GM18861 (cell line): ENCODE results near the gene EMCN.

Source experiments
- ATAC-seq: cut with Tn5 transposase; IDR thresholded peaks from one replicate; pipeline ENCODE4 v1.9.1; 2021; ENCODE audit not compliant: unreplicated experiment

EMCN gene

DNA sequence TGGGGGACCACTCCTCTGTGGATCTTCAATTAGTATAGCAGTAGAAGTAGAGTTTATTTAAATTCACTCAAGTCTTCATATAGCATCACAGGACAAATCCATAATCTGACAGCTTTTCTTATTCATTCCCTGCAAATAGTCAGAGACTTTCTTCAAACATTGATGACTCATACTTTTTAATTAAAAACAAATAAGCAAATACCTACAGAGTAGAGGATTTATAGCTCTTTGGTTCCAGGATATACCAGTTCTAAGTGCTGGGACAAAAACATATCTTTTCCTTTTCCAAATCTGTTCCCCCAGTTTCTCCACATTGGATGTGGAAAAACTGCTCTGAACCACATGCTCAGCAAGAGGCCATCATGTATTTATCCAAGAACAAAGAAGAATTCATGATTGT, 24.1 kb downstream of the EMCN start:
- no peak for ATAC-seq

DNA sequence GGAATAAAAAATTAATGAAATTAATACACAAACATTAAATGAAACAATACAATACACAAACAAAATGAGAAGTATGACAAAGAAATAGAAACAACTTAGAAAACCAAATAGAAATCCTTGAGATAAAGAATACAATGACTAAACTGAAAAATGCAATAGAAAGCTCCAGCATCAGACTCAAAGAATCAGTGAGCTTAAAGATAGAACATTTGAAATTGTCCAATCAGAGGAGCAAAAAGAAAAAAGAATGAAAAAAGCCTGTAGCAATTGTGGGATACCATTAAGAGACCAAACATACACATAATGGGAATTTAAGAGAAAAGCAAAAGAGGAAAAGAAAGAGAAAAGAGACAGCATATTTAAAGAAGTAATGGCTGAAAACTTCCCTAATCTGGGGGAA, 25.7 kb downstream of the EMCN start:
- ATAC-seq: no peak

DNA sequence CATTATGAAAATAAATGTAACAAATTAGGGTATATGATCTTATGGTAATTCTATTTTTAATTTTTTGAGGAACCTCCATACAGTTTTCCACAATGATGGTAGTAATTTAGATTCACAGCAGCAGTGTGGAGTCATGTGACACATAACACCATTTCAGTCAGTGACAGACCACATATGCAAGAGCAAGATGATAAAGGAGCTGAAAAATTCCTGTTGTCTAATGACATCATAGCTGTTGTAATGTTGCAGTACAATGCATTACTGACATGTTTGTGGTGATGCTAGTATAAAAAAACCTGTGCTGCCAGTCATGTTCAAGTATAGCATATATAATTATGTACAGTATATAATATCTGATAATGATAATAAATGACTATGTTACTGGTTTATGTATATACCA, 28.5 kb downstream of the EMCN start:
- no peak for ATAC-seq

DNA sequence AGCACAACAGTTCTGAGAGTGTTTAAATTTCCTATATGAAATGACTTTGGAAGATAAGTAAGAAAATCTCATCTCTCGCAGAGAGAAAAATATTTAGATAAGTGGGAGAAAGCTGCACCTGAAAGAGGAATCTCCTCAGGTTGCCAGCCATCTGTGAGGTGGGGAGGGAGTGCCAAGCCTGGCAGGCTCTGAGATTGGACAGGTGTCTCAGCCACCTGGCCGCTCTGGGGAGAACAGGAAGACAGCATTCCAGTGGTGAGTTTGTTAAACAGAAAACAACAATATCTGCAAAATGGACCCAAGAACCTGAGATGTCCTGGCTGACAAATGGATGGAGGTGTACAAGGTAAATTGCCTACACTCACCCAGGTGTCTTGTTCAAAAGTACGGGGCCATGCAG, 31.3 kb downstream of the EMCN start:
- no peak for ATAC-seq

DNA sequence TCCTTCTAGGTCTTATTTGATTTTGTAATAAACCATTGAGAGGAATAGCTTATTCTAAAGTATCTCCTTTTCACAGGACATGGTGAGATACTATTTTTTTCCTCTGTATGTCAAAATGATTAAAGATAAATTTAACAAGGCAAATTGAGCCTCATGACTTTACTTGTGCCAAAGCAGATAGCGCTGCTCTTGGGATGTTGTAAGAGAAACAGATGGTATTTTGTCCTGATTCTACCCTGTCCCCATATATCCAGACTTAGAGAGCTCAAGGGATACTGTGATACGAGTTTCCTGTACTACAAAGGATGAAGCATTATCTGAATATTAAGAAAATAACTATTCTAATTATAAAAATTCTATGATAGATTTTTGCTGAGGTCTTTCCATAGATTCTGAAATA, 34.0 kb downstream of the EMCN start:
- ATAC-seq: no peak

DNA sequence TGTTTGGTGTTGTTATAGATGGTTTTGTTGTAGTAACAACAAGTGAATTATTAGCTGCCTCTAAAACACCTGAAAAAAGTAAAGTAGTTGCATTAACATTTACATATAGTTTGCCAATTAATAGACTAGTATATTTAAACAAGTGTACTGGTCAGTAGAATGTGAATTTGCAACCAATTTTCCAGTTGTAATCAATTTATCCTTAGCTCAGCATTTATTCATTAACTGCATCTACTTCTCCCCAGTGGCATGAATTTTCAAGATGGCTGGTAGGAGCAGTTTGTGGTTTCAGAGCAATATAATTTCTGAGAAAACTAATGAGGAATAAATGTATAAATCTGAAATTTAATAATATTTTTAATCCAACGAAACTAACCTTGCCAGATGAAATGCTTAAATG, 37.9 kb downstream of the EMCN start:
- ATAC-seq: no peak

DNA sequence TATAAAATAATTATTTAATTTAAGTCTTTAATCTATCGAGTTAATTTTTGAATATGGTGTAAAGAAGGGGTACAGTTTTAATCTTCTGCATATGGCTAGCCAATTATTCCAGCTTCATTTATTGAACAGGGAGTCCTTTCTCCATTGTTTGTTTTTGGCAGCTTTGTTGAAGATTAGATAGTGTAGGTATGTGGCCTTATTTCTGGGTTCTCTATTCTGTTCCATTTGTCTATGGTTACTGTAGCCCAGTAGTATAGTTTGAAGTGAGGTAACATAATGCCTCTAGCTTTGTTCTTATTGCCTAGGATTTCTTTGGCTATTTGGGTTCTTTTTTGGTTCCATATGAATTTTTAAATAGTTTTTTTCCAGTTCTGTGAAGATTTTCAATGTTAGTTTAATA, 48.3 kb downstream of the EMCN start:
- no peak for ATAC-seq

DNA sequence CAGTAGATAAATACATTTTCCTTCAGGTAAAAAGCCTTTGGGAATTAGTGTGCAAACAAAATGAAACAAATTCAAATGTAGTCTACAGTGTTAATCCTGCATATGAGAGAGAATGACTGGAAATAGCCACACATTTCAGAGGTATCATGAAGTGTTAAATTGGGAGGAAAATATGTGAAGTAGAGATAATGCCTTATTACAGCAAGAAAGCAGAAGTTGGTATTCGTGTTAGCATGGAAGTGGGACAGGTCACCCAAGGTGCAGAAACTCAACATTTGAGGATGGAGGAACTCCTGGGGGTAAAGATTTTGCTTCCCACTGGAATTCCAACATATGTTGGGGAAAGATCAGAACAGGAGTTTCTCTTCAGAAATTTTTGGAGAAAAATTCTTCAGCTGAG, 51.3 kb downstream of the EMCN start:
- no peak for ATAC-seq

DNA sequence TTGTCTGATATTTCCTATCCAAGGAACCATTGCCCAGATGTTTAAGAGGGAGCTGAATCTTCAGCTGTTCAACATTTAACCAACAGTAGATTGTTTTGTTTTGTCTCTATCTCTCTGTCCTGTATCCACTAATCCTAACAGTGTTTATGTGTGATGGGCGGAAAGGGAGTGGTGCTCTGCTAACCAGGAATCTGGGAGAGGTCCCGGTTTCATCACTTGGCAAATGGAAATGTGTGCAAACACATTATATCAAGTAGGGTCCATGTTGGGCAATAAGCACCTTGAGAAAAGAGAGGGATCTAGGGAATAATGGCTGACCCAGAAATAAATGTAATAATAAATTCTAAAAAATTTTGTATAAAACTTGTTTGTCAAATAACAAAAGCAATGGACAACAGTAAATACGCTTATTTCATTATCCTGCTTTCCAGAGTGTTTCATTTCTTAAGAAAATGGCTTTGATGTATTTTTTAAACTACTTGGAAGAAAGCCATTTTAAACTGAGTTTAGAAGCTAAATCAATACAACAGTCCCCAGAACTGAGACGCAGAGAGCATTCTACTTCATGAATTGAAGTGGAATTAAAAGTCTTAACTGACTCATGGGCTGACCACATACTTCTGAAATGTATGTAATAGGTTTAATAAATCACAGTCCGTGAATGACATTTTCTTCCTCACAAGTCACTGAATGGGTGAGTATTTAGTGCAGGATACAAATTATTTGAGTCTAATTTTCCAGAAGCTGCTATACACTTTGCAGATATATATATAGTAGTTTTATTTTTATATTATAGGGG, 55.8 kb downstream of the EMCN start:
- no peak for ATAC-seq

DNA sequence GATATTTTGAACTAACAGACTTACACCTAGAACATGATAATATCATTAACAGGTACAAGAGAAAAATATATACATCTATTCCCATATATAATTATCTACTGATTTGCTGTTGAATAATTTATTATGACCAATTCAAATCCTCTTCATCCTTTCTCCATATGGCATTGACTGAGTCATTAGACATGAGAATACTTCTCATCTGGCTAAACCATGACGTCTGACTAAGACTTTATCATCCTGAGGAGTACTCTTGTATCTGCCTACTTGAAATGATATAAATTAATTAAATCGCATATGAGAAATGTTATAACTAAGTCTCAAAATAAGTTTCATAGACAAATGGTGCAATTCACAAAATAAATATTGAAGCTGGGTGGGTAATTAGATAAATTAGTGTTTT, 67.4 kb downstream of the EMCN start:
- no peak for ATAC-seq

DNA sequence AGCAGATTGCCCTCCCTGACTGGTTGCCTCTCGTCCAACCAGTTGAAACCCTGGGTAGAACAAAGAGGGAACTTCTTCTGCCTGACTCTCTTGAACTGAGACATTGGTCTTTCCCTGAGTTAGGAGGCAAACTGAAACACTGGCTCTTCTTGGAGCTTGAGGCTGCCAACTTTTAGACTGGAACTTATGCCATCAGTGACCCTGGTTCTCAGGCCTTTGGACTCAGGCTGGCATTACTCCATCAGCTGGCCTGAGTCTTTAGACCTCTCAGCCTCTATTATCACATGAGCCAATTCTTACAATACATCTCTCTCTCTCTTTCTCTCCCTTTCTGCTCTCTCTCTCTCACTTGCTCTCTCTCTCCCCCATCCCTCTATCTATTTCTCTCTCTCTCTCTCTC, 86.4 kb downstream of the EMCN start:
- no peak for ATAC-seq

DNA sequence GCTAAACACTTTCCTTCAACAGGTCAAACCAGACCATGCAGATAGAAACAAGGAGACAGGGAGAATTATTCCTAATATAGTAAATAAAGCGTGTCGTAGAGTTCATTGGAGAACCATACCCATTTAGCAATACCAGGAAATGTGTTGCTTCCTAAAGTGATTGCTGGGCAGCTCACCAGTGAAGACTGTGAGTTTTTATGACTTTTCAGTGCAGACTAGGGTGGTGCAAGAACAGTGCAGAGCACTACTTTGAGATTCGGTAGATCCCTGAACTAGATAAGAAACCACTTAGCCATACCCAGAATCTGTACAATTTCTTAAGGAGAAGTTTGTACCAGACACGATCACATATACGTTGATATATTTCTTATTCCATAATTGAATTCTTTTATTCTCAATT, 87.4 kb downstream of the EMCN start:
- no peak for ATAC-seq

DNA sequence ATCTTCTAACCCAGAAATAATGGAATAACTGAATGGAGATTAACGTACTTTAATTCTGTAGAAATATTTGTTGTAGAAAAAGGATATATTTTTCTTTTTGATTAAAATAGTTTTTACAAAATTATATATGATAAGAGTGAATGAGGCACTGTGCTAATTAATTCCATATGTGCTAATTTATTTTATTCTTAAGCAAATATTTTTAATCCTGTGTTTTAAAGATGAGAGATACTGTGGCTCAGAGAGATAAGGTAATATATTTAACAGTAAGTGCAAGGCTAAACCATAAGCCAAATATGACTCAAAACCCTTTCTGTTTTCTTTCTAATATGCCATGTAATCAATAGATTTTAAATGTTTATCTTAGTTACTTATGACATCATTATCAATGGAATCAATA, 88.2 kb downstream of the EMCN start:
- ATAC-seq: no peak

DNA sequence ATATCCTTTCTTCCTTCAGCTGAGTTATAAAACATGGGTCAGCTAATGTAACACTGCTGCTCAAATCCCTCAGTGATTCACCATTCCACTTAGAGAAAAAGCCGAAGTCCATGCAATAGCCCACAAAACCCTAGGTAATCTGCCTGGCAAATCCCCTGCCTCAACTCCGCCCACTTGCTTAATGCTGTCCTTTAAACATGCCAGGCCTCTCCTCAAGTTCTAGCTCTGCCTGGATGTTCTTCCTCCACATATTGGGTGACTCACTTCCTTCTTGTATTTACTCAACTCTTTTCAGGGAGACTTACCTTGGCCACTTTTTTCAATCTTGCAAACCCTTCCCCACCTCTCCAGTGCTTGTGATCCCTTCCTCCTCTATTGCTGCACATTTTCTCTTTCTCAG, 89.8 kb downstream of the EMCN start:
- ATAC-seq: no peak

DNA sequence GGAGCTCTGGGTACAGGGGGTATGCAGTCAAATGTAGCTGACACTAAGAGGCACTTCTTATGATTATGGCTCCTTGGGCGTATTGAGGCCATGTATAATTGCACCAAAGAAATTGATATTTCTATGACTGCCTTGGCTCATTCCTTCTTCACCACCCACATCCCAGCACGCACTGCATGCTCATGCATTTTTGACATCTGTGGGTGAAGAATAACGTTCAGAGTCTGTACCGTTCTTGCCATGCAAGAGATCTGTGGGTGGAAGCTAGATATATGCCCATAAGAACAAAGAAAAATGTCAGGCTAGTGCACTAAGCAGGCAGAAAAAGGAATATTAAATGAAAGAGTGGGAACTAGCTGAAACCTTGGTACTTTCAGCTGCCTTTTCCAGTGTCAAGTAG, 93.4 kb downstream of the EMCN start:
- no peak for ATAC-seq

DNA sequence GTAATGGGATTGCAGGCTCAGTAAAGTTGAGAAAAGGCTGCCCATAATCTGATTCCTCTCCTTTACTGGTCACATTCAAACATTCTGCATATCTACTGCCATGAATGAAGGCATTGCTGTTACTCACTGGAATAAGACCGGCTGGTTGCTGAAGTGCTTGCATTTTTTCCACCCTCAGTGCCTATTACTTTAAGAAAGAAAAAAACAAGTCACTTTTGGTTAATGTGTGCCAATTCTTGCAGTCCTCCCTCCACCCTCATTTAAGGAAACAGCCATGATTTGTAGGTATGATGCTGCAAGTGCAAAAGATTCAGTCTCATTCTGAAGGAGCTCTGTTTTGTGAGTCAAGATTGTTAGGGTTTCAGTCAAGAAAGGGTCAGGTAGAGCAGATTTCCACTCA, 94.9 kb downstream of the EMCN start:
- ATAC-seq: no peak

DNA sequence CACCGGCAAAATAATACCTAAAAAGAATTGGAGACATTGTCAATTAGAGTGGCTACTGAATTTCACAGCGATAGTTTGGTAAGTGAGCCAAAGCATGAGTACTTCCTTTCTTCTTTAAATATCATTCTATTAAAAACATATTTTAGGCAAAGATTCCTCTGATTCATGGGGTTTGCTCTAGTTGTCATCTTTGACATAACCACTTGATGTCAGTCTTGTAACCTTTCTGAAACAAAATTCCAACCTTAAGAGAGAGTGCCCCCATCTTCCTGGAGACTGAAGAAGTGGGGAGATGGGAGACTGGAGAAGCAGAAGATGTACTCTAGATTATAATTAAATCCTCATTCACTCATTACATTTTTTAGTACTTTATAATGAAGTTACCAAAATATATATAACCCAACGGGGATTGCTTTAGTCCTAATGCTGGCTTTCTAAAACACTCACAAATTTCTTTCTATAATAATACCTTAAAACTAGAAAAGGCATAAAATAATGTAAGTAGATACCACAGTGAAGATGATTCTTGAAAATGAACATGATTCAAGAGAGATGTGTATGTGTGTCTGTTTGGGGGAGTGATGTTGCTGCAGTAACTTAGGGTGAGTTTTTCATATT, 96.4 kb downstream of the EMCN start:
- ATAC-seq: no peak

DNA sequence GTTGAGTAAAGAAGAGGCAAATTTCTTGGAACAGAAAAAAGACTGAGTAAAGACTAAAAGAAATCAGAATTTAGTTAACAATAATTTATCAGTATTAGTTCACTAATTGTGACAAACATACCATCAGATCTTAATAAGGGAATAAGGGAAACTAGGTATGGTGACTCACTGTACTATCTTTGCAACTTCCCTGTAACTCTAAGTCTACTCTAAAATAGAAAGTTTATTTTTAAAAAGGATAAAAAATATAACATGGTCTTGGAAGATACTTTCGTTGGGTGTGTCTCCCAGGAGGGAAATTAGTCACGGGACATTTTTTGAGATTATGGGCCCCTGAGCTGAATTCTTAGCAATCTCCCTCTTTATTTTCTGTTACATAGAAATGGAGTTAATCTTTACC, 97.3 kb downstream of the EMCN start:
- no peak for ATAC-seq

DNA sequence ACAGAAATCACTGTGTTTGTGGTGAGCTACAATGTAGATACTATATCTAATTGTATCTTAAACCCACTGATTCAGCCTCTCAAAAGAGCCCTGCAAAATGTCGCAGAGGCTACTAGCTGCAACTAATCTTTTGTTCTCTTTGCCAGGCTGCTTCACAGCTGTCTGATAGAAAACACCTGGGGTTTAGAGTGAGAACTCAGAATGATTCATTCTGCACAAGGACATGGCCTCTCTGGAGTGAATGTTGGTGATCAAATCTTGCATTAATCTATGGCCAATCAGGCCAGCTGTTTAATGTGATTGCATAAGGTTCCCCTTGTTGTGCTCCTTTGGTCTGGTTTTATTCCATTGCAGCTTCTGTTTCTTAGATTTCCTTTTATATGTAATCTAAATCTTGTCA, 100.3 kb downstream of the EMCN start:
- ATAC-seq: no peak

DNA sequence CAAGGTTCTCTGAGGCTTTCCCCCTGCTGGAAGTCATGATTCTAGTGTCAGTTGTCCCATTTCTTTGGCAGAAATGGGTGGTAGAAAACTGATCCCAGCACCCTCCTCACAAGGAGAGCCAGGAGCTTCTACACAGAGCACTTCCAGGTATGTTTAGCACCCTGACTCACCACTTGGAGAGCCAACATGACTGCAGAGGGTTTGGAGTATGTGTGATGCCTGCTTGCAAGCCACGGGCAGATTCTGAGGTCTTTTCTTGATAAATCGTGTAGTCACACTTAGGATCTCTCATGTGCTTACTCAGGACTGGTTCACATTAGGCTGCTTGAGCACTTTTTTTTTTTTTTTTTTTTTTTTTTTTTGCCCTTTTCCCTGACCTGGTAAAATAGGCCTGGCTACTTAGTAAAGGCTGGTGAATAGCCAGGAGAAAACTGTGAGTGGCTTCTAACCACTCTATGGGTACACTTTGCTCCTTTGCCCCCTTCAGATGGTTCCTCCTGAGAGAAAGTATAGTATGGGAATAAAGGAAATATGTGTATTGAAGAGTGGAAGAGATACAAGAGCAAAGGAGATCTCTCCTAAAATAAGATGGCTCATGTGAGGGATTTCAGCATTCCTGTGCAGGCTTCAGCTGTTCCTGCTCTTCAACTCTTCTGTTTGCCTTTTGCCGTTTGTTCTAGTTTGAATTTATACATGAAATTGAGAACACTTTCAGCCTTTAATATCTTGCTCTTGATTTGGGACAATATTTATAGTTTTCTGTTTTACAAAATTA, 103.6 kb downstream of the EMCN start:
- ATAC-seq: no peak

DNA sequence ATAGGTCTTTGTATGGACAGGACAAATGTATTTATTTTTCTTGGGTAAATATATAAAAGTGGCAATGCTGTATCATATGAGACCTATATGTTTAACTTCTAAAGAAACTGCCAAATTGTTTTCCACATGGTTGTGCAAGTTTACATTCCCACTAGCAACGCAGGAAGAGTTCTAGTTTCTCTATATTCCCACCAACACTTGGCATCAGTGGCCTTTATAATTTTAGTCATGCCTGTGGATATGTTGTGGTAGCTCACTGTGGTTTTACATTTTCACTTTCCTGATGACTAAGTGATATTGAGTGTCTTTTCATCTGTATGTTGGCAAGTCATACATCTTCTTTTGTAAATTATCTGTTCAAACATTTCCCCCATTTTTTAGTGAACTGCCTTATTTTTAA, 126.0 kb downstream of the EMCN start:
- no peak for ATAC-seq

DNA sequence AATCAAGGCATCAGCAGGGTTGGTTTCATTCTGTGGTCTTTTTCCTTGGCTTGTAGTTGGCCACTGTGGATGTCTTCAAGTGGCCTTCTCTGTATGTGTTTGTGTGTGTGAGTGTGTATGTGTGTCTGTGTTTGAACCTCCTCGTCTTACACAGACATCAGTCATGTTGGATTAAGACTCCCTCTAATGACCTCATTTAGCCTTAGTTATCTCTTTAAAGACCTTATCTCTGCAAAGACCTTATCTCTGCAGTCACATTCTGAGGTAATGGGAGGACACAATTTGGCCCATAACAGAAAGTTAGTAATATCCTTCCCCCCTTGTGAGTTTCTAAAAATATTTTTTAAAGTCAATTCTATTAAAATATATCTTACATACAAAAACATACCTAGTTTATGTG, 126.7 kb downstream of the EMCN start:
- ATAC-seq: no peak
